Gastrocnemius medialis (tissue), 4 donors: Measurements from ENCODE around the gene AGRP.

Source experiments
- POLR2A ChIP-seq, 2 donors: fragments of 450-650 bp; IDR thresholded peaks; one replicate each; pipeline ENCODE4 v1.6.1; 2017; ENCODE audit warnings: antibody characterized with exemption in 2 of 2, mild to moderate bottlenecking in 2 of 2, moderate library complexity in 2 of 2
- TF ChIP-seq, protein P1 (sequence below), 5 experiments: fragments of 450-650 bp in 3 of 5; fragments of 200-600 bp in 2 of 5; sonication (generic) in 2 of 5; IDR thresholded peaks in 4 of 5; conservative IDR thresholded peaks in 1 of 5; 1 replicate in 4 of 5; 2 replicates in 1 of 5; pipeline ENCODE4 v1.5.1; 2016 to 2019; ENCODE audit warnings: antibody characterized with exemption in 5 of 5, mild to moderate bottlenecking in 3 of 5, moderate library complexity in 3 of 5

DNA sequence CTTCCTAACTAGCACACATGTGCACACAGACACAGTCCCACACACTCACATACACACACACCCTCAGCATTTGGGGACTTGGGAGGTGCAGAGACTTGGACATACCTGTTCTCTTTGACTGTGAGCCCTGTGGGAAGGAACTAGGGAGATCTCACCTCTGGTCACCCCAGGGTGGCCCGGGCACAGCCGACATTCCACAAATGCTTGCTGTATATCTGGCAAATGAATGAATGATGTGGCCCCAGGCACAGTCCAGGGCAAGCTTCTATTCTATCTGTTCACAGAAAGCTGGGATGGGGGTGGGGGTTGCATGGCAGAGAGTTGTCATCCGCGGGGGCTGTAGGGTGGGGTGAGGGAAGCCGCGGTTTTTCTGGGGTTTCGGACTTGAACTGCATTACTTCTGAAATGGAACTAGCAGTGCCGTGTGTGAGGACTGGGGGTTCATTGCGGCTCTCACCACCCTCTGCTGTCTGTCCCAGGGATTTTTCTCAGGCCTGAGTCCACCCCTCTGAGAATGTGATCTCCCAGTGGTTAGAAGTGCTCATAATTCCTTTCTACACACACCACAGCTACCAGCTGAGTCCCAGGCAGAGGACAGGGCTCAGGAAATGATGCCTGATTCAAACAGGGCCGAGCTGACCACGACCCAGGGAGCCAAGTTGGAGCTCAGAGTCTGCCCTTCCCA is 42.0 kb upstream of the AGRP start:
- TF ChIP-seq, protein P1, sequence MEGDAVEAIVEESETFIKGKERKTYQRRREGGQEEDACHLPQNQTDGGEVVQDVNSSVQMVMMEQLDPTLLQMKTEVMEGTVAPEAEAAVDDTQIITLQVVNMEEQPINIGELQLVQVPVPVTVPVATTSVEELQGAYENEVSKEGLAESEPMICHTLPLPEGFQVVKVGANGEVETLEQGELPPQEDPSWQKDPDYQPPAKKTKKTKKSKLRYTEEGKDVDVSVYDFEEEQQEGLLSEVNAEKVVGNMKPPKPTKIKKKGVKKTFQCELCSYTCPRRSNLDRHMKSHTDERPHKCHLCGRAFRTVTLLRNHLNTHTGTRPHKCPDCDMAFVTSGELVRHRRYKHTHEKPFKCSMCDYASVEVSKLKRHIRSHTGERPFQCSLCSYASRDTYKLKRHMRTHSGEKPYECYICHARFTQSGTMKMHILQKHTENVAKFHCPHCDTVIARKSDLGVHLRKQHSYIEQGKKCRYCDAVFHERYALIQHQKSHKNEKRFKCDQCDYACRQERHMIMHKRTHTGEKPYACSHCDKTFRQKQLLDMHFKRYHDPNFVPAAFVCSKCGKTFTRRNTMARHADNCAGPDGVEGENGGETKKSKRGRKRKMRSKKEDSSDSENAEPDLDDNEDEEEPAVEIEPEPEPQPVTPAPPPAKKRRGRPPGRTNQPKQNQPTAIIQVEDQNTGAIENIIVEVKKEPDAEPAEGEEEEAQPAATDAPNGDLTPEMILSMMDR (IDR thresholded peaks at IDR 0.05 in 4 of 5, conservative IDR thresholded peaks at IDR 0.05 in 1 of 5), result no peak
- no peak for TF ChIP-seq POLR2A (IDR thresholded peaks at IDR 0.05)
